Measurements from ENCODE around the gene NFE2L3.
A peak's percentile ranks its signal among the peaks of the same experiment; 100 is the strongest.
"Not testable (repeated sequence)": the region's sequence is repeated elsewhere in the genome, so short reads cannot be mapped to it uniquely, and the experiment has no call there.

NFE2L3 gene

GRCh38 chr7:26151953-26152781, at the start of gene NFE2L3:
TSS of gene NFE2L3 (plus strand) at chr7:26152198. CDS start at chr7:26152499, 301 bp downstream.
- peak; percentile 52 for DNase-seq

GRCh38 chr7:26103596-26103995, 48.4 kb upstream of the NFE2L3 start:
- DNase-seq: no peak

GRCh38 chr7:26105236-26105635, 46.8 kb upstream of the NFE2L3 start:
- DNase-seq: no peak

GRCh38 chr7:26105931-26106330, 46.1 kb upstream of the NFE2L3 start:
- no peak for DNase-seq

- DNase-seq: no peak
These were observed 39.7 kb upstream of the NFE2L3 start for GRCh38 chr7:26112203-26112740.

GRCh38 chr7:26115650-26116049, 36.3 kb upstream of the NFE2L3 start:
- no peak for DNase-seq

GRCh38 chr7:26117142-26117807, 34.7 kb upstream of the NFE2L3 start:
- no peak for DNase-seq

GRCh38 chr7:26117970-26118369, 34.0 kb upstream of the NFE2L3 start:
- DNase-seq: no peak

GRCh38 chr7:26122745-26123144, 29.3 kb upstream of the NFE2L3 start:
- no peak for DNase-seq

GRCh38 chr7:26124775-26125174, 27.2 kb upstream of the NFE2L3 start:
- not testable (repeated sequence) for DNase-seq

- DNase-seq: no peak
These were observed 24.6 kb upstream of the NFE2L3 start for GRCh38 chr7:26127411-26127810.

GRCh38 chr7:26131056-26131589, 20.9 kb upstream of the NFE2L3 start:
- no peak for DNase-seq

GRCh38 chr7:26135076-26135475, 16.9 kb upstream of the NFE2L3 start:
- DNase-seq: no peak

- no peak for DNase-seq
These were observed 16.4 kb upstream of the NFE2L3 start for GRCh38 chr7:26135551-26135950.

- DNase-seq: no peak
These were observed 15.2 kb upstream of the NFE2L3 start for GRCh38 chr7:26136831-26137230.

GRCh38 chr7:26140380-26140779, 11.6 kb upstream of the NFE2L3 start:
- DNase-seq: no peak

- no peak for DNase-seq
These were observed 10.9 kb upstream of the NFE2L3 start for GRCh38 chr7:26141077-26141476.

- no peak for DNase-seq
These were observed 8.5 kb upstream of the NFE2L3 start for GRCh38 chr7:26143298-26144048.

- DNase-seq: no peak
These were observed 7.6 kb upstream of the NFE2L3 start for GRCh38 chr7:26144184-26145080.

- no peak for DNase-seq
These were observed 6.8 kb upstream of the NFE2L3 start for GRCh38 chr7:26145238-26145637.

- no peak for DNase-seq
These were observed 5.0 kb upstream of the NFE2L3 start for GRCh38 chr7:26147030-26147429.

Measured in fibroblast of upper back skin (primary cell).